K562 (cell line): ENCODE results near the gene RNF223. TPM values are rescaled to one million over a fixed set of nuclear protein-coding genes. Genes with fewer than 3 reads are reported as not detected.

Experiments
- ATAC-seq: fragments of 200-7000 bp; cut with Tn5 transposase; 3 replicates; pipeline ENCODE4 v1.9.1; 2020; ENCODE audit warnings: moderate library complexity
- BruUV-seq: library from RNA; stranded (reverse); fragments of 400-500 nt; replicated peaks from 2 replicates; lab custom pipeline; 2021; lab: Mats Ljungman, UMichigan
- CTCF ChIA-PET: fragments of 300-600 bp; formaldehyde crosslinking; extraction: SDS; loops from one replicate; lab custom pipeline; 2021; ENCODE audit warnings: low intra/inter-chr PET ratio; lab: Yijun Ruan, JAX
- POLR2A ChIA-PET: fragments of 300-600, 350-650 bp; sonication (Branson Sonifier 250); formaldehyde crosslinking; extraction: SDS; loops from one replicate; lab custom pipeline; 2021; ENCODE audit warnings: antibody characterized with exemption, inconsistent platforms; lab: Yijun Ruan, JAX
- DNase-seq, 4 experiments: peaks; one replicate each; pipeline versions ENCODE4 v3.0.0 to v3.0.0-alpha.2; 2011 to 2018; ENCODE audit warnings: low spot score in 3 of 4, mixed read lengths in 3 of 4; ENCODE audit errors: extremely low read depth in 1 of 4
- FAIRE-seq: peaks from 2 replicates; lab custom pipeline; 2011; peaks lifted over from hg19 to GRCh38; lab: Jason Lieb, UNC
- H2AFZ ChIP-seq: 2 replicates; pipeline ENCODE4 v1.6.0; 2011; ENCODE audit warnings: low read depth, low read length, control low read depth, inconsistent platforms
- H3K27ac ChIP-seq: fragments of 200-600 bp; 3 replicates; pipeline ENCODE4 v1.8.0; 2011; ENCODE audit warnings: low read depth, mild to moderate bottlenecking, control low read depth, inconsistent platforms, low read length, moderate library complexity, mixed read lengths; ENCODE audit errors: extremely low read depth
- H3K27me3 ChIP-seq, 2 experiments: fragments of 300-600 bp in 1 of 2; 2 replicates in 1 of 2; 3 replicates in 1 of 2; pipeline versions ENCODE4 v1.6.0 to v1.8.0; 2011; ENCODE audit warnings: inconsistent platforms in 2 of 2, low read length in 2 of 2, mild to moderate bottlenecking in 1 of 2, mixed read lengths in 1 of 2, moderate library complexity in 1 of 2; ENCODE audit not compliant: control insufficient read depth in 2 of 2, insufficient read depth in 2 of 2
- H3K36me3 ChIP-seq: fragments of 300-600 bp; 3 replicates; pipeline ENCODE4 v1.8.0; 2011; ENCODE audit warnings: mild to moderate bottlenecking, low read length, inconsistent platforms; ENCODE audit not compliant: control insufficient read depth, insufficient read depth
- H3K4me1 ChIP-seq, 2 experiments: fragments of 200-600 bp in 1 of 2; replicated peaks in 1 of 2; 2 replicates in 1 of 2; 3 replicates in 1 of 2; pipeline versions ENCODE4 v1.5.1 to v1.8.0; 2011; ENCODE audit warnings: inconsistent platforms in 2 of 2, low read length in 2 of 2, mild to moderate bottlenecking in 1 of 2, mixed read lengths in 1 of 2, moderate library complexity in 1 of 2; ENCODE audit not compliant: control insufficient read depth in 2 of 2, insufficient read depth in 2 of 2
- H3K4me2 ChIP-seq: 2 replicates; pipeline ENCODE4 v1.6.1; 2011; ENCODE audit warnings: low read length, control low read depth, inconsistent platforms, mixed read lengths; ENCODE audit not compliant: insufficient read depth
- H3K4me3 ChIP-seq: fragments of 200-600 bp; sonication (generic), shearing (Covaris generic); 2 replicates; pipeline ENCODE4 v1.5.1; 2016; ENCODE audit warnings: control low read depth, inconsistent platforms
- H3K79me2 ChIP-seq: fragments of 200-600 bp; 3 replicates; pipeline ENCODE4 v1.8.0; 2011; ENCODE audit warnings: low read length, inconsistent platforms; ENCODE audit not compliant: control insufficient read depth, insufficient read depth
- H3K9ac ChIP-seq, 2 experiments: 2 replicates each; pipeline versions ENCODE4 v1.6.0 to v1.6.1; 2011; ENCODE audit warnings: low read depth in 2 of 2, low read length in 2 of 2, control low read depth in 1 of 2, inconsistent platforms in 1 of 2, mild to moderate bottlenecking in 1 of 2, mixed read lengths in 1 of 2; ENCODE audit not compliant: insufficient read depth in 1 of 2
- H3K9me1 ChIP-seq: one replicate; pipeline ENCODE4 v1.6.0; 2011; ENCODE audit warnings: inconsistent platforms, mild to moderate bottlenecking, low read length, moderate library complexity; ENCODE audit not compliant: control insufficient read depth, insufficient read depth
- H3K9me3 ChIP-seq: replicated peaks from 2 replicates; pipeline ENCODE4 v1.5.1; 2011; ENCODE audit warnings: low read depth, low read length, inconsistent platforms; ENCODE audit not compliant: control insufficient read depth, insufficient read depth
- H4K20me1 ChIP-seq: replicated peaks from 2 replicates; pipeline ENCODE4 v1.6.1; 2011; ENCODE audit warnings: low read length, inconsistent platforms, mixed read lengths; ENCODE audit not compliant: control insufficient read depth, insufficient read depth
- C11orf30 ChIP-seq: fragments of 450-650 bp; IDR thresholded peaks from 2 replicates; pipeline ENCODE4 v1.6.1; 2016; ENCODE audit warnings: low read depth, mild to moderate bottlenecking
- CBFA2T3 ChIP-seq: fragments of 450-650 bp; IDR thresholded peaks from 2 replicates; pipeline ENCODE4 v1.6.1; 2017
- MEF2D ChIP-seq: conservative IDR thresholded peaks from 2 replicates; pipeline ENCODE4 v1.6.1; 2016; ENCODE audit warnings: low read depth, missing genetic modification characterization, missing compliant biosample characterization
- POLR2G ChIP-seq: fragments of 200-400 bp; formaldehyde crosslinking; IDR thresholded peaks from 2 replicates; pipeline ENCODE4 v1.6.1; 2017; ENCODE audit warnings: low read depth, mild to moderate bottlenecking, antibody characterized with exemption, low read length, moderate library complexity
- ZNF668 ChIP-seq: fragments of 250-450 bp; sonication (Bioruptor Pico); IDR thresholded peaks from 2 replicates; pipeline ENCODE4 v1.8.0; 2022; ENCODE audit warnings: mild to moderate bottlenecking, inconsistent platforms
- WGBS: fragments of 100-300 bp; shearing (Covaris generic); methylation state at CpG from one replicate; pipeline ENCODE4 v1.1.6; 2016; ENCODE audit warnings: low coverage, mixed read lengths; ENCODE audit not compliant: insufficient coverage; ENCODE audit errors: missing lambda C conversion rate; 5-methylcytosine and 5-hydroxymethylcytosine counted together
- in situ Hi-C: fragments of 300-500 bp; cut with MboI; formaldehyde crosslinking; loops from 4 replicates; pipeline ENCODE4 v1.15.0; 2018; ENCODE audit warnings: inconsistent platforms, mixed read lengths
- intact Hi-C: fragments of 100-400 bp; cut with micrococcal nuclease; formaldehyde crosslinking; loops from 2 replicates; pipeline ENCODE4 v1.14.2; 2022
- polyA plus RNA-seq, 8 experiments: library from polyadenylated mRNA; depleted of rRNA in 4 of 8; stranded (reverse) in 5 of 8; unstranded in 3 of 8; fragments of >200 nt; fragmentation: Nextera tagmentation in 2 of 8; fragmentation: Illumina TruSeq in 1 of 8; extraction: Ambion mirVana in 2 of 8; extraction: Trizol in 1 of 8; gene quantifications; 2 replicates each; pipeline versions ENCODE4 v1.2.1 to v1.2.3, GENCODE V29; 2011 to 2014; ENCODE audit warnings: inconsistent platforms in 1 of 8, missing spikeins in 1 of 8
- total RNA-seq, 7 experiments: library from RNA; depleted of rRNA in 6 of 7; stranded (reverse); fragments of >200 nt in 6 of 7; fragmentation: Illumina TruSeq in 2 of 7; extraction: Trizol in 2 of 7; gene quantifications; 2 replicates each; pipeline versions ENCODE4 v1.2.1 to v1.2.3, GENCODE V29; 2011 to 2021; ENCODE audit warnings: low replicate concordance in 1 of 7

Gene RNF223
- total and polyA plus RNA-seq, 9 of the 15 experiments (the other 6 are each of a cell fraction or from before 2014, with no cell fraction given) = 0.04 to 0.32 TPM; not detected in 7

DNA sequence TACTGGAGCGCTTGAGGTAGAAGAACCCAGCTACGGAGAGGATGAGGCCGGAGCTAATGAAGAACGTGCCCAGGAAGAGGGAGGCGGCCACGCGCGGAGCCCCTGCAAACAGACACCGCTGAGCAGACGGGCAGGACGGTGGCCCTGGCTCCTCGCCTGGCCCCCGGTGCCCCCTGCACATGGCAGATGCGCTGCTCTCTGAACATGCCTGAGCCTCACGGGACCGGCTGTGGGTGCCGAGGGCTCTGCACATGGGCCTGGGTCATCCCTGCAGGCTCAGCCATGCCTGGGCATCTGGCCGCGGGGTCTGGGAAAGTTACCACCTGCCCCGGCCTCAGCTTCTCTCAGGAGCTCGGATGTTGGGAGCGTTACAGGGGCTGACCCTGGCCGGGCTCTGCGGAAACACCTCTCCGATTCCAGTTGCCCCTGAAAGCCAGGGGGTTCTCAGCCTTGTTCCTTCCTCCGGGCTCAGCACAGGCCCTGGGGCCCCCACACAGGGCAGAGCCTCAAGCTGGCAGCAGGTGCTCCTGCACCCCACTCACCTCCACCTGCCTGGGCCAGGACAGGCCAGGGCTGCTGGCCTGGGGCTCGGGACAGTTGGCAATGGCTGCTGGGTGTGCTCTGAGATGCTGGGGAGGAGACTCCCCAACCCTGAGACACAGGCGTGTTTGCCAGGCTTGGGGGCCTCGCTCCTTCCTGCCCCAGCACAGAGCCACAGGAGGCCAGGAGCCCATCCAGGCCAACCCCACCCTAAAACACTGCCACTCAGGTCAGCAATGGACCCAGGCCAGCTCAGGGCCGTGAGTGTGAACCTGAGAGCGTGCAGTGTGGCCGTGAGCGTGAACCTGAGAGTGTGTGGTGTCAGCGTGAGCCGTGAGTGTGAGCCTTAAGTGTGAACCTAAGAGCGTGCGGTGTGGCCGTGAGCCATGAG is 12.1 kb upstream of the RNF223 start:
- peak overlapping the region in 1 of 2 experiments; percentile 14; a peak in 1 of 4 replicates for H3K9ac ChIP-seq
- no TSS peak for BruUV-seq
- no peaks in the 10 kb centered on the region for H3K27me3 ChIP-seq
- H3K4me2 ChIP-seq = no peak overlapping the region
- DNase-seq (no peak), ATAC-seq (no peak), FAIRE-seq (peak; percentile 6)
- ChIA-PET CTCF (no interaction called here), POLR2A (interaction anchor here (0.5 to 1.1 kb wide), 4 partner anchors 15 to 257 kb away, joined by 3 to 4 read pairs (median 3); no protein-coding TSS in a partner anchor)
- intact Hi-C loops (no loop called here), in situ Hi-C loops (no loop called here)
- peaks cover 4% of the 10 kb centered on the region for H3K9me1 ChIP-seq
- no peak for TF ChIP-seq ZNF668 (CRISPR knock-in tag)
- no peak for TF ChIP-seq MEF2D
- TF ChIP-seq C11orf30 = no peak
- TF ChIP-seq CBFA2T3 = no peak
- peak; percentile 18 for TF ChIP-seq POLR2G
- WGBS = 91% methylated on average over 32 of the region's 38 CpGs
- H3K79me2 ChIP-seq = no peaks in the 10 kb centered on the region
- H3K9me3 ChIP-seq = no peaks in the 10 kb centered on the region
- H3K36me3 ChIP-seq = peaks cover 24% of the 10 kb centered on the region; the same call in 1 of the 3 replicates
- H4K20me1 ChIP-seq = no peaks in the 10 kb centered on the region
- no peak overlapping the region for H2AFZ ChIP-seq
- H3K4me1 ChIP-seq = peaks cover 0 to 87% of the 10 kb centered on the region in 2 experiments; a peak in 2 of 5 replicates
- no peak overlapping the region for H3K27ac ChIP-seq
- no peak overlapping the region for H3K4me3 ChIP-seq
